Mononuclear cell (primary cell): ENCODE measurements around the gene TXNRD3. TPM values are rescaled to one million over a fixed set of nuclear protein-coding genes. Genes with fewer than 3 reads are reported as not detected.
"Not testable (repeated sequence)": the region's sequence is repeated elsewhere in the genome, so short reads cannot be mapped to it uniquely, and the experiment has no call there.

Source experiments
- H3K27me3 ChIP-seq: 2 replicates; pipeline ENCODE4 v1.6.0; 2011; ENCODE audit warnings: low read length, control low read depth; ENCODE audit not compliant: insufficient read depth
- H3K4me1 ChIP-seq: 2 replicates; pipeline ENCODE4 v1.5.1; 2011; ENCODE audit warnings: mild to moderate bottlenecking, low read length, control low read depth; ENCODE audit not compliant: insufficient read depth
- H3K4me3 ChIP-seq: 2 replicates; pipeline ENCODE4 v1.5.1; 2011; ENCODE audit warnings: mild to moderate bottlenecking, low read length, moderate library complexity
- H3K9me3 ChIP-seq: 2 replicates; pipeline ENCODE4 v1.5.1; 2011; ENCODE audit warnings: low read depth, mild to moderate bottlenecking, control low read depth, low read length
- total RNA-seq: library from RNA; depleted of rRNA; stranded (reverse); fragments of >200 nt; gene quantifications from one replicate; pipeline ENCODE4 v1.2.3, GENCODE V29; 2012

TXNRD3 gene
- total RNA-seq, 1 donor: 1.4 TPM

GRCh38 chr3:126606001-126606400, 48.9 kb downstream of the TXNRD3 start:
- H3K9me3 ChIP-seq: no peaks in the 10 kb centered on the region
- no peak overlapping the region for H3K4me3 ChIP-seq
- no peaks in the 10 kb centered on the region for H3K27me3 ChIP-seq
- peaks cover 7% of the 10 kb centered on the region for H3K4me1 ChIP-seq

- no peaks in the 10 kb centered on the region for H3K27me3 ChIP-seq
Measured at GRCh38 chr3:126604691-126605090, 50.2 kb downstream of the TXNRD3 start.

GRCh38 chr3:126599101-126599500, 55.8 kb downstream of the TXNRD3 start:
- no peaks in the 10 kb centered on the region for H3K4me1 ChIP-seq
- H3K4me3 ChIP-seq: no peak overlapping the region
- H3K27me3 ChIP-seq: no peaks in the 10 kb centered on the region
- no peaks in the 10 kb centered on the region for H3K9me3 ChIP-seq

More at GRCh38 chr3:126604691-126605090, 50.2 kb downstream of the TXNRD3 start:
- Histone ChIP-seq H3K4me1 (peaks cover 7% of the 10 kb centered on the region), H3K9me3 (no peaks in the 10 kb centered on the region), H3K4me3 (no peak overlapping the region)

- not testable (repeated sequence) for H3K27me3 ChIP-seq, H3K9me3 ChIP-seq
Measured at GRCh38 chr3:126595479-126595878, 59.4 kb downstream of the TXNRD3 start.

DNA sequence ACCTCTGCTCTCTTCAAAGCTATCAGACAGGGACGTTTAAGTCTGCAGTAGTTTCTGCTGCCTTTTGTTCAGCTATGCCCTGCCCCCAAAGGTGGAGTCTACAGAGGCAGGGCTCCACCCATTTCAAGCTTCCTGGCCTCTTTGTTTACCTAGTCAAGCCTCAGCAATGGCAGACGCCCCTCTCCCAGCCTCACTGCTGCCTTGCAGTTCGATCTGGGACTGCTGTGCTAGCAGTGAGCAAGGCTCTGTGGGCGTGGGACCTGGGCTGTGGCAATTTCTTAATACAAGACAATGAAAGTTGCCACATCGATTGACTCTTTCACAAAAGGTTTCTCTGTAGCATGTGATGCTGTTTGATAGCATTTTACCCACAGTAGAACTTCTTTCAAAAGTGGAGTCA, 63.4 kb downstream of the TXNRD3 start:
- H3K4me3 ChIP-seq, H3K9me3 ChIP-seq, H3K4me1 ChIP-seq, H3K27me3 ChIP-seq: not testable (repeated sequence)

More at GRCh38 chr3:126595479-126595878, 59.4 kb downstream of the TXNRD3 start:
- not testable (repeated sequence) for H3K4me3 ChIP-seq, H3K4me1 ChIP-seq

DNA sequence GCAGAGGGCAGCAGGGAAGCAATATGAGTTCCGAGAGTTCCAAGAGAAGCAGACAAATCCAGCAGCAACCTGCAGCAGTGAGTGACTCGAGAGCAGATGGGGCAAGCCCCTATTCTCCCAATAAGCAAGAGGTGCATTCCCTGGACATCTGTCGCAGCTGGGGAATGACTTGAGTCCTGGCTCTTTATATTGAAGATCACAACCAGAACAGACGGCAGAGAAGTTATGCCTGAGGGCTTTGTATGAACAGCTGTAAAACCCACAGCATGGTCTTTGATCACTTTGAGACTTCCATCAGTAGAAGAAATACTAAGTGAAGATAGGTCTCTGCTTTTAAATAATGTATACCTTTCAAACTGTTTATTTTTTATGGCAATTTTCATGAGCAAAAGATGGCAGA, 72.6 kb downstream of the TXNRD3 start:
- Histone ChIP-seq H3K4me1 (no peaks in the 10 kb centered on the region), H3K9me3 (no peaks in the 10 kb centered on the region), H3K4me3 (no peak overlapping the region), H3K27me3 (no peaks in the 10 kb centered on the region)

DNA sequence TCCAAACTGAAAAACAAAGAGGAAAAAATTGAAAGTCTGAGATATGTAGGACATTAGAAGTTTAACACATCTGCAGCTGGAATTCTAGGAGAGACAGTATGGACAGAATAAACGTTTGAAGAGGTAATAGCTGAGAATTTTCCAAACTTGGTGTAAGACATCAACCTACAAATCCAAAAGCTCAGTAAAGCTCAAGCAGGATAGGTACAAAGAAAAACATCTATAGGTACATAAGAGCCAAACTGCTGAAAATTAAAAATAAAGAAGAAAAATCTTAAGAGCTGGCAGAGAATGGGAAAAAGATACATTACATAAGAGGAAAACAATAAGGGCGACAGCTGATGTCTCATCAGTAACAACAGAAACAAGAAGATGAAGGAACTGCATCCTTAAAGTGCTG, 73.4 kb downstream of the TXNRD3 start:
- H3K4me3 ChIP-seq: no peak overlapping the region
- H3K9me3 ChIP-seq: no peaks in the 10 kb centered on the region
- H3K27me3 ChIP-seq: no peaks in the 10 kb centered on the region
- H3K4me1 ChIP-seq: no peaks in the 10 kb centered on the region

GRCh38 chr3:126580746-126581145, 74.2 kb downstream of the TXNRD3 start:
- H3K4me1 ChIP-seq: no peaks in the 10 kb centered on the region
- H3K4me3 ChIP-seq: no peak overlapping the region
- no peaks in the 10 kb centered on the region for H3K9me3 ChIP-seq
- no peaks in the 10 kb centered on the region for H3K27me3 ChIP-seq

DNA sequence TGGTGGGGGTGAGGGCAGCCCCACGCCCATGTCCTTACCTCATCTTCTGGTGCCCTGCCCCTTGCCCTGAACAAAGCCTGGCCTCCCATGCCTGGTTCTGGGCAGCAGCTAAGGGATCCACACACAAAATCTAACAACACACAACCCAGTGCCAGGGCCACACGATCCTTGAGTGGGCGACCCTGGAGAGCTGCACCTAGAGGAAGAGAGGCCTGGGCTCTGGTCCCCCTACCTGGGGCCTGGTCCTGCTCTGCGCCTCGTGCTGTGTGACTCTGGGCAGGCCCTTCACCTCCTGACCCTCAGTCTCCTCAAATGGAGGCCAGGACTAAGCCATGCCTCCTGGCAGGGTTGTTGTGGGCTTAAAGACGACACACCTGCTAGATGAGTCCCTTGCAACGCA, 76.2 kb downstream of the TXNRD3 start:
- H3K4me1 ChIP-seq: no peaks in the 10 kb centered on the region
- H3K4me3 ChIP-seq: no peak overlapping the region
- no peaks in the 10 kb centered on the region for H3K27me3 ChIP-seq
- H3K9me3 ChIP-seq: no peaks in the 10 kb centered on the region

- no peaks in the 10 kb centered on the region for H3K4me1 ChIP-seq
- H3K27me3 ChIP-seq: no peaks in the 10 kb centered on the region
- H3K9me3 ChIP-seq: no peaks in the 10 kb centered on the region
- no peak overlapping the region for H3K4me3 ChIP-seq
Measured at GRCh38 chr3:126577261-126577660, 77.7 kb downstream of the TXNRD3 start.

DNA sequence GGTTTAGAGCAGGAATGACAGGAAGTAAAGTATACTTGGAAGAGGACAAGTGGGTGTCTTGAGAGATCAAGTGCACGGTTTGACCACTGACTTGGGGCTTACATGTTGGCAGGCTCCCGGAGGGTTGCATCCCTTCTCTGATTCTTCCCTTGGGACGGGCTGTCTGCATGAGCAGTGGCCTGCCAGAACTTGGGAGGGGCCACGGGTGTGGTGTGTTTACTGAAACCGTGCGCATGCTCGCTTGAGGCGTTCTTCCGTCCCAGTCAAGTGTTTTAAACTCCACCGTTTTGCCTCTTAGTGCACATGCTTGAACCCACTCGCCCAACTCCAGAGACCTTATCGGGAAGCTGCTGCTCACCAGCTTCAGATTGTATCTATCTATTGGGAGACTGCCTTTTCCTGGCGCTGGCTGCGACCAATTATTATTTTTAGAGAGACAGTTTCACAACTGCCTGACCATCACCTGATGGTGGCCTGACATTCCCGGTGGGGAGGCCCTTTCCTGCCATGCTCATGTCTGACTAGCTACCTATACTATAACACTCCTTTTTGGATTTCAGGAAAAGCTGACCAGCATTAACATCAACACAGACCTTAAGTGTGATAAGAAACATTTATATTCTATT, 81.3 kb downstream of the TXNRD3 start:
- no peak overlapping the region for H3K4me3 ChIP-seq
- no peaks in the 10 kb centered on the region for H3K4me1 ChIP-seq
- no peaks in the 10 kb centered on the region for H3K27me3 ChIP-seq
- no peaks in the 10 kb centered on the region for H3K9me3 ChIP-seq

GRCh38 chr3:126571078-126571477, 83.8 kb downstream of the TXNRD3 start:
- no peaks in the 10 kb centered on the region for H3K9me3 ChIP-seq
- no peak overlapping the region for H3K4me3 ChIP-seq
- H3K4me1 ChIP-seq: no peaks in the 10 kb centered on the region
- no peaks in the 10 kb centered on the region for H3K27me3 ChIP-seq

DNA sequence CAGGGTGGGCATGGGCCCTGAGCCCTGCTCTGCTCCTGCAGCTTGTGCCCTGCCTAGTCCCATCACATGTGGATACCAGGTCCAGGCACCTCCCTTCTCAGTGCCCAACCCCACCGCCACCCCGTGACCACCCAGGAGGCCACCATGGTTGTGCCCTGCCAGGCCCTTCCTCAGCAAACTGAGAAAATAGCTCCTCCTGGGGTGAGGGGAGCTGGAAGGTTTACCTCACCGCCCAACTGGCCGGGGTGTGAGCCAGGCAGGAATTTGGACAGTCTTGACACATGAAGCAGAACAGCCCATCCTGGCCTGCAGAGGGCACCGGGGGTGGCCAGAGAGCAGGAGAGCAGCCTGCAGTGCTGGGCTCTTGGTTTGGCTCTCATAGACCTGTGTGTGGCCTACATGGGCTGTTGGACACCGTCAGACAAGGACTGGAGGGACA, 84.8 kb downstream of the TXNRD3 start:
- Histone ChIP-seq H3K4me3 (no peak overlapping the region), H3K27me3 (no peaks in the 10 kb centered on the region), H3K4me1 (no peaks in the 10 kb centered on the region), H3K9me3 (no peaks in the 10 kb centered on the region)

DNA sequence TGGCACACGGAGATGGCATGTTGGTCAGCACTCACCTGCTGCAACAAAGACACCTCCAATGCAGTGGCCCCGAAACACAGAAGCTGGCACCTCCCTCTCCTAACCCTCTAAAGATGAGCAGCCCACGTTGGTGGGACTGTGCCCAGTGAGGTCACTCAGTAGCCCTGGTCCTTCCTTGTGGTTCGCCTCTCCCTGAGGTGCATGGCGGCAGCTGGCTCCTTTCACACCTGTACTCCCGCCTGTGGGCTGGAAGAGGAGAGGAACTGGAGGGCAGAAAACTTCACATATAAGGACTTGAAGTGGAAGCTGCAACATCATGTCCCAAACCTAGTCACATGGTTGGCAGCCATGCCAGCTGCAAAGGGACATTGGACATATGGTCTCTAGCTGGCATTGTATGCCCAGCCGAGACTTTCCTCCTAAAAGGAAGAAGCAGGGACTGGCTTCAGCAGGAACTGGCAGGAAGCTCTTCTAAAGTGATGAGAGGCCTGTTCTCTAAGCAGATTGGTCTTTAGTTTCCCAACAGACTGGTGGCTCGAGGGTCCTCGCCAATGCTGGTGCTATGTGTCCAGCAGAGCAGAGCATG, 85.4 kb downstream of the TXNRD3 start:
- no peaks in the 10 kb centered on the region for H3K4me1 ChIP-seq
- H3K4me3 ChIP-seq: no peak overlapping the region
- no peaks in the 10 kb centered on the region for H3K9me3 ChIP-seq
- H3K27me3 ChIP-seq: no peaks in the 10 kb centered on the region

GRCh38 chr3:126568776-126569342, 86.1 kb downstream of the TXNRD3 start:
- no peaks in the 10 kb centered on the region for H3K9me3 ChIP-seq
- H3K4me3 ChIP-seq: no peak overlapping the region
- H3K27me3 ChIP-seq: no peaks in the 10 kb centered on the region
- H3K4me1 ChIP-seq: no peaks in the 10 kb centered on the region
